MM.1S (cell line): ENCODE data around the gene CXorf58.

Experiments used
- DNase-seq: peaks from one replicate; pipeline ENCODE4 v3.0.0-alpha.2; 2015
- H2AFZ ChIP-seq: fragments of 300-600 bp; sonication (generic); 2 replicates; pipeline ENCODE4 v1.6.0; 2016; ENCODE audit warnings: antibody characterized with exemption, low read length
- H3F3A ChIP-seq: fragments of 300-600 bp; sonication (generic); 2 replicates; pipeline ENCODE4 v1.6.1; 2016; ENCODE audit warnings: mild to moderate bottlenecking, antibody characterized with exemption, low read length, moderate library complexity, mixed read lengths; ENCODE audit not compliant: insufficient read depth
- H3K27ac ChIP-seq: fragments of 300-600 bp; sonication (generic); 2 replicates; pipeline ENCODE4 v1.5.1; 2016; ENCODE audit warnings: mild to moderate bottlenecking, low read length
- H3K27me3 ChIP-seq: fragments of 300-600 bp; sonication (generic); replicated peaks from 2 replicates; pipeline ENCODE4 v1.6.0; 2016; ENCODE audit warnings: low read length; ENCODE audit not compliant: insufficient read depth
- H3K36me3 ChIP-seq: fragments of 300-600 bp; sonication (generic); replicated peaks from 2 replicates; pipeline ENCODE4 v1.6.1; 2016; ENCODE audit warnings: mild to moderate bottlenecking, low read length, mixed read lengths; ENCODE audit not compliant: insufficient read depth
- H3K4me1 ChIP-seq: fragments of 300-600 bp; sonication (generic); 2 replicates; pipeline ENCODE4 v1.6.1; 2016; ENCODE audit warnings: low read length, mixed read lengths
- H3K4me2 ChIP-seq: fragments of 300-600 bp; sonication (generic); 2 replicates; pipeline ENCODE4 v1.6.0; 2016; ENCODE audit warnings: low read depth, low read length
- H3K4me3 ChIP-seq: fragments of 300-600 bp; sonication (generic); 2 replicates; pipeline ENCODE4 v1.5.1; 2016; ENCODE audit warnings: low read length, mixed read lengths
- H3K79me2 ChIP-seq: fragments of 300-600 bp; sonication (generic); 2 replicates; pipeline ENCODE4 v1.6.1; 2016; ENCODE audit warnings: mixed run types, low read length, mixed read lengths
- H3K9ac ChIP-seq: fragments of 300-600 bp; sonication (generic); 2 replicates; pipeline ENCODE4 v1.6.1; 2016; ENCODE audit warnings: low read length, mixed read lengths
- H3K9me2 ChIP-seq: fragments of 300-600 bp; sonication (generic); replicated peaks from 2 replicates; pipeline ENCODE4 v1.6.1; 2016; ENCODE audit warnings: mild to moderate bottlenecking, low read length, mixed read lengths; ENCODE audit not compliant: insufficient read depth
- H3K9me3 ChIP-seq: fragments of 300-600 bp; sonication (generic); replicated peaks from 2 replicates; pipeline ENCODE4 v1.6.1; 2016; ENCODE audit warnings: mild to moderate bottlenecking, low read length, mixed read lengths; ENCODE audit not compliant: insufficient read depth
- H4K20me1 ChIP-seq: fragments of 300-600 bp; sonication (generic); 2 replicates; pipeline ENCODE4 v1.6.1; 2016; ENCODE audit warnings: mild to moderate bottlenecking, low read length, moderate library complexity, mixed read lengths; ENCODE audit not compliant: insufficient read depth
- EZH2 ChIP-seq: fragments of 300-600 bp; sonication (generic); optimal IDR thresholded peaks from 2 replicates; pipeline ENCODE3; 2017; ENCODE audit warnings: low read depth, mild to moderate bottlenecking, antibody characterized with exemption, low read length, mixed read lengths
- EZH2phosphoT487 ChIP-seq: fragments of 300-600 bp; sonication (generic); IDR thresholded peaks from 2 replicates; pipeline ENCODE4 v1.6.1; 2018; ENCODE audit warnings: antibody characterized with exemption, low read length
- TF ChIP-seq, protein P1 (sequence below): fragments of 300-600 bp; sonication (generic); IDR thresholded peaks from 2 replicates; pipeline ENCODE4 v1.5.1; 2016; ENCODE audit warnings: antibody characterized with exemption, low read length, mixed read lengths

The CXorf58 gene

DNA sequence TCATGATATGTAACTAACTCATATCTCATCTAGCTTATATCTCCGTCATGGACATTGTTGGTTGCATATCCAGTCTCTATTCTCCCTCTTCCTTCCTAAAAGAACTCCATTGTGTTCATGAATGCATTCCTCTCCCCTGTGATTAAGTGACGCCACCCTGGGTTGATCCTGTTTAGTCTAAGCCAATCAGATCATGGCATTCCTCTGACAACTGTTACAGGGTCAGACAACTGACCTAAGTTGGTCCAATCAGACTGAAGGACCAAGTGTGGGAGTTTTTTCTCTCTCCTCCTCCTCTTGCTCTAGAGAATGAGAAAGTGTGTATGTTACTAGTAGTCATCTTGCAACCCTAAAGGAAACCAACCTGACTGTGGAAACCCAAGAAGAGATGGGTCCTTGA lies 3.7 kb upstream of the CXorf58 start:
- Histone ChIP-seq H3K79me2 (peaks cover 27% of the 10 kb centered on the region), H3K4me1 (peaks cover 20% of the 10 kb centered on the region), H3K9ac (no peak overlapping the region)

DNA sequence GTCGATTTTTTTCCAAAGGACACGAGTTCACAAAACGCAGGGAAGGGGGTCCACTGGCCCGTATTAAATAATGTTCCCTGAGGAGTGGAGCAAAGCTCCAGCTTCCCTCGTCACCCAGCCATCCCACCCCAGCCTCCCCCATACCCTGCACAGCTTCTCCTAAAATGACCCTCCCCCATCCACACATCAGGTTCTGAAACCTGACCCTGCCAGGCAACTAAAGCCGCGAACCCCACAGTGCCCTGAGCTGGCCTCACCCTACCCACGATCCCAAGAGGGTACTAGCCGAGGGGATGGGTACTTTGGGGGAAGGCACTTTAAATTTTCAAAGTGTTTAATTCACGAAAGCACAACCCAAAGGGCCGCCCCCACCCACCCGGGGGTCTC lies 702 bp upstream of the CXorf58 start:
- H3K36me3 ChIP-seq: no peaks in the 10 kb centered on the region
- no peaks in the 10 kb centered on the region for H3K9me3 ChIP-seq
- peaks cover 12% of the 10 kb centered on the region for H3K79me2 ChIP-seq
- peaks cover 12% of the 10 kb centered on the region for H3K4me1 ChIP-seq
- H3K4me3 ChIP-seq: peak overlapping the region; percentile 72
- H2AFZ ChIP-seq: 0 out of 2 replicates have a peak overlapping the region, but pooled peaks have one; percentile 58
- peak overlapping the region; percentile 95 for H3K27ac ChIP-seq
- TF ChIP-seq, protein P1, sequence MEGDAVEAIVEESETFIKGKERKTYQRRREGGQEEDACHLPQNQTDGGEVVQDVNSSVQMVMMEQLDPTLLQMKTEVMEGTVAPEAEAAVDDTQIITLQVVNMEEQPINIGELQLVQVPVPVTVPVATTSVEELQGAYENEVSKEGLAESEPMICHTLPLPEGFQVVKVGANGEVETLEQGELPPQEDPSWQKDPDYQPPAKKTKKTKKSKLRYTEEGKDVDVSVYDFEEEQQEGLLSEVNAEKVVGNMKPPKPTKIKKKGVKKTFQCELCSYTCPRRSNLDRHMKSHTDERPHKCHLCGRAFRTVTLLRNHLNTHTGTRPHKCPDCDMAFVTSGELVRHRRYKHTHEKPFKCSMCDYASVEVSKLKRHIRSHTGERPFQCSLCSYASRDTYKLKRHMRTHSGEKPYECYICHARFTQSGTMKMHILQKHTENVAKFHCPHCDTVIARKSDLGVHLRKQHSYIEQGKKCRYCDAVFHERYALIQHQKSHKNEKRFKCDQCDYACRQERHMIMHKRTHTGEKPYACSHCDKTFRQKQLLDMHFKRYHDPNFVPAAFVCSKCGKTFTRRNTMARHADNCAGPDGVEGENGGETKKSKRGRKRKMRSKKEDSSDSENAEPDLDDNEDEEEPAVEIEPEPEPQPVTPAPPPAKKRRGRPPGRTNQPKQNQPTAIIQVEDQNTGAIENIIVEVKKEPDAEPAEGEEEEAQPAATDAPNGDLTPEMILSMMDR: no peak
- TF ChIP-seq EZH2 (no peak), EZH2phosphoT487 (no peak)
- H3K27me3 ChIP-seq: no peaks in the 10 kb centered on the region
- no peaks in the 10 kb centered on the region for H4K20me1 ChIP-seq
- 0 out of 2 replicates have a peak, but pooled peaks cover 3% of the 10 kb centered on the region for H3F3A ChIP-seq
- H3K9ac ChIP-seq: peak overlapping the region; percentile 94
- no peaks in the 10 kb centered on the region for H3K9me2 ChIP-seq
- DNase-seq: peak; percentile 33
- H3K4me2 ChIP-seq: peak overlapping the region; percentile 51; the same call in 1 of the 2 replicates

More for the DNA sequence above, 3.7 kb upstream of the CXorf58 start:
- Histone ChIP-seq H3K27me3 (no peaks in the 10 kb centered on the region), H2AFZ (no peak overlapping the region), H3K4me2 (no peak overlapping the region), H3F3A (0 out of 2 replicates have a peak, but pooled peaks cover 3% of the 10 kb centered on the region), H3K27ac (no peak overlapping the region), H3K9me2 (no peaks in the 10 kb centered on the region), H4K20me1 (no peaks in the 10 kb centered on the region), H3K9me3 (no peaks in the 10 kb centered on the region), H3K4me3 (no peak overlapping the region), H3K36me3 (no peaks in the 10 kb centered on the region)
- TF ChIP-seq EZH2: no peak
- TF ChIP-seq EZH2phosphoT487: no peak
- TF ChIP-seq, protein P1: no peak
- DNase-seq: no peak

DNA sequence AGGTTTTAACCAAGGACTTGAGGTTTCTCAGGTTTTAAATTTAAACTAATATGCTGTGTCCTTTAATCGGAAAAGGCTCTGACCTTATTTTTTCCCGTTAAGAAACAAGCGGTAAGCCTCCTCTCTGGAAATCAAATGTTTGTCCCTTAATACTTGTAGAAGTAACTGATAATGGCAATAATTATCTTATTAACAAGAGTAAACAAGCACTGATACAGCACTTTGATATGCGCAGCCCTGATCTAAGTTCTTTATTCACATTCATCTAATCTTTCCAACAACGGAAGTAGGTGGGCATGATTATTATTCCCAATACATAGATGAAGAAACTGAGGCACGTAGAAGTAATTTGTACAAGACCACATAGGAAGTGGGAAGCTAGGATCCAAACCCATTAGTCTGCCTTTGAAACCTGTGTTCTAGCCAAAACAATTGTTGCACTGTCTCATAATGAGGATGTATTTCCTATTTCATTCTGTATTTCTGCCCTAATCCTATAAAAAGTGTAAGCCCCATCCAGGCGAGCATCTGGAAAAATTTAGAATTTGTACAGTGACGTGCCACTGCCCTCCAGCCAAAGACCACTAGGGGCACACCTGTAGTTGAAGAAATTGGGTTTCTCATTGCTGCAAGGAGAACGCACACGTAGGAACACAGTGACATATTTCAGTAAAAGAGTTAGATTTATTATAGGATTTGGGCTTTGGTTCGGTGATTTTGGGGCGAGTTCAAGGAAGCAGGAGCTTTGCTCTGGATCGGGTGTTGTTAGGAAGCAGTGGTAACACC lies 606 bp downstream of the CXorf58 start:
- peaks cover 12% of the 10 kb centered on the region for H3K79me2 ChIP-seq
- peak overlapping the region; percentile 72 for H3K4me2 ChIP-seq
- TF ChIP-seq EZH2: no peak
- TF ChIP-seq EZH2phosphoT487: no peak
- TF ChIP-seq, protein P1: peak; percentile 64
- no peaks in the 10 kb centered on the region for H3K9me2 ChIP-seq
- no peaks in the 10 kb centered on the region for H4K20me1 ChIP-seq
- H3K9me3 ChIP-seq: no peaks in the 10 kb centered on the region
- peak; percentile 65 for DNase-seq
- H3K36me3 ChIP-seq: no peaks in the 10 kb centered on the region
- no peaks in the 10 kb centered on the region for H3K27me3 ChIP-seq
- H3K4me3 ChIP-seq: peak overlapping the region; percentile 57
- peak overlapping the region; percentile 95 for H3K27ac ChIP-seq
- peak overlapping the region; percentile 80 for H2AFZ ChIP-seq
- H3F3A ChIP-seq: 0 out of 2 replicates have a peak, but pooled peaks cover 3% of the 10 kb centered on the region
- peak overlapping the region; percentile 69 for H3K9ac ChIP-seq
- peaks cover 9% of the 10 kb centered on the region; the same call in 1 of the 2 replicates for H3K4me1 ChIP-seq
